Measurements from ENCODE around the gene ZBED5. TPM values are rescaled to one million over a fixed set of nuclear protein-coding genes. Genes with fewer than 3 reads are reported as not detected.

ZBED5 gene
- total RNA-seq, 1 donor from 2014 or later: 19.5 TPM

DNA sequence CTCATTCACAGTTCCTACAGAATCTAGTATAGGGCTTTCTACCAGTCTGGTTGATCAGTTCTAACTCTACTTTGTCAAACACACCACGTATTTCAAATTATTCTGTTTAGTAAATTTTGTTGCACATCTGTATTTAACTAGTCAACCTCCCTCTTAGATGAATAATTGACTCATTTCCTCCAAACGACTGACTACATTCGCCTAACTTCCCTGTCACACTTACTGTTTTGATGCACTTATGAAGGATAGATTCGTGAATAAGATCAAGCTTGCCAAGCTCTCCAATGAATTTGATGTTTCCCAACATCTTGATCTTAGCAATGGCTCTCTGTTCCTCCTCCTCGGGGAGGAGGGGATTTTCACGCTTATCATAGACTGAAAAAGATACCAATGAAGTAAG lies 54.2 kb downstream of the ZBED5 start:
- peaks cover 38% of the 10 kb centered on the region for H3K36me3 ChIP-seq (ENCODE audit: control insufficient read depth, insufficient read depth, low read length)
- H3K27me3 ChIP-seq (ENCODE audit: control insufficient read depth, insufficient read depth, low read length): no peaks in the 10 kb centered on the region
- no peak for DNase-seq (ENCODE audit: low read depth)
- no peak for FAIRE-seq
- no peak overlapping the region for H3K4me3 ChIP-seq (ENCODE audit: low read depth, low read length)
- TF ChIP-seq, protein P1, sequence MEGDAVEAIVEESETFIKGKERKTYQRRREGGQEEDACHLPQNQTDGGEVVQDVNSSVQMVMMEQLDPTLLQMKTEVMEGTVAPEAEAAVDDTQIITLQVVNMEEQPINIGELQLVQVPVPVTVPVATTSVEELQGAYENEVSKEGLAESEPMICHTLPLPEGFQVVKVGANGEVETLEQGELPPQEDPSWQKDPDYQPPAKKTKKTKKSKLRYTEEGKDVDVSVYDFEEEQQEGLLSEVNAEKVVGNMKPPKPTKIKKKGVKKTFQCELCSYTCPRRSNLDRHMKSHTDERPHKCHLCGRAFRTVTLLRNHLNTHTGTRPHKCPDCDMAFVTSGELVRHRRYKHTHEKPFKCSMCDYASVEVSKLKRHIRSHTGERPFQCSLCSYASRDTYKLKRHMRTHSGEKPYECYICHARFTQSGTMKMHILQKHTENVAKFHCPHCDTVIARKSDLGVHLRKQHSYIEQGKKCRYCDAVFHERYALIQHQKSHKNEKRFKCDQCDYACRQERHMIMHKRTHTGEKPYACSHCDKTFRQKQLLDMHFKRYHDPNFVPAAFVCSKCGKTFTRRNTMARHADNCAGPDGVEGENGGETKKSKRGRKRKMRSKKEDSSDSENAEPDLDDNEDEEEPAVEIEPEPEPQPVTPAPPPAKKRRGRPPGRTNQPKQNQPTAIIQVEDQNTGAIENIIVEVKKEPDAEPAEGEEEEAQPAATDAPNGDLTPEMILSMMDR (IDR thresholded peaks at IDR 0.05; ENCODE audit: insufficient read depth, low read length, severe bottlenecking): no peak

Other genes with a start within 250 kb of the ZBED5 start
- 0.26 and 0.51 TPM in 2 replicates for gene IRAG1, start 164.3 kb downstream of the ZBED5 start, total RNA-seq
- gene CTR9, start 106.8 kb downstream of the ZBED5 start, total RNA-seq: 16.8 and 24.7 TPM in 2 replicates
- gene EIF4G2, start 49.1 kb downstream of the ZBED5 start, total RNA-seq: 384 and 624 TPM in 2 replicates

Measured in bronchial epithelial cell (primary cell).